IMR-90 (cell line): ENCODE results near the gene GPX6. TPM values are rescaled to one million over a fixed set of nuclear protein-coding genes. Genes with fewer than 3 reads are reported as not detected.

Source experiments
- ATAC-seq: fragments of 200-7000 bp; cut with Tn5 transposase; 2 replicates; pipeline ENCODE4 v1.9.1; 2020; ENCODE audit warnings: low read depth, mild to moderate bottlenecking, moderate library complexity
- BruUV-seq: library from RNA; stranded (reverse); fragments of 400-500 nt; replicated peaks from 2 replicates; lab custom pipeline; 2021; lab: Mats Ljungman, UMichigan
- CTCF ChIA-PET: fragments of 300-600 bp; formaldehyde crosslinking; extraction: SDS; loops from one replicate; lab custom pipeline; 2021; ENCODE audit warnings: antibody characterized with exemption; lab: Yijun Ruan, JAX
- POLR2A ChIA-PET: fragments of 300-600 bp; sonication (Branson Sonifier 250); formaldehyde crosslinking; loops from one replicate; lab custom pipeline; 2022; ENCODE audit warnings: antibody characterized with exemption; ENCODE audit not compliant: unreplicated experiment; lab: Charles Lee
- DNase-seq: peaks from one replicate; pipeline ENCODE4 v3.0.0; 2013
- H2AFZ ChIP-seq: replicated peaks from 2 replicates; pipeline ENCODE3; 2013; ENCODE audit warnings: low read length, mild to moderate bottlenecking; ENCODE audit not compliant: poor library complexity
- H2AK5ac ChIP-seq: 2 replicates; pipeline ENCODE4 v1.6.1; 2013; ENCODE audit warnings: low read depth, low read length, inconsistent platforms
- H2AK9ac ChIP-seq: replicated peaks from 2 replicates; pipeline ENCODE3; 2013; ENCODE audit warnings: mild to moderate bottlenecking, low read depth, low read length, moderate library complexity; ENCODE audit not compliant: poor library complexity
- H2BK120ac ChIP-seq: 2 replicates; pipeline ENCODE4 v1.6.1; 2013; ENCODE audit warnings: low read depth, low read length, inconsistent platforms
- H2BK15ac ChIP-seq: 3 replicates; pipeline ENCODE4 v1.6.1; 2013; ENCODE audit warnings: low read depth, low read length, inconsistent platforms
- H2BK20ac ChIP-seq: 2 replicates; pipeline ENCODE4 v1.6.1; 2013; ENCODE audit warnings: low read depth, mild to moderate bottlenecking, inconsistent platforms, low read length, moderate library complexity
- H2BK5ac ChIP-seq: 2 replicates; pipeline ENCODE4 v1.6.1; 2013; ENCODE audit warnings: mild to moderate bottlenecking, low read depth, low read length, inconsistent platforms; ENCODE audit not compliant: poor library complexity, severe bottlenecking
- H3K14ac ChIP-seq: replicated peaks from 2 replicates; pipeline ENCODE4 v1.6.1; 2013; ENCODE audit warnings: low read depth, low read length, inconsistent platforms
- H3K18ac ChIP-seq: 2 replicates; pipeline ENCODE4 v1.6.1; 2013; ENCODE audit warnings: low read depth, low read length, control low read depth
- H3K23ac ChIP-seq: 2 replicates; pipeline ENCODE4 v1.6.1; 2013; ENCODE audit warnings: low read depth, low read length, inconsistent platforms
- H3K27ac ChIP-seq: 2 replicates; pipeline ENCODE4 v1.5.1; 2013; ENCODE audit warnings: mild to moderate bottlenecking, control low read depth, low read length; ENCODE audit not compliant: insufficient read depth
- H3K27me3 ChIP-seq: 2 replicates; pipeline ENCODE4 v1.6.1; 2013; ENCODE audit warnings: low read length; ENCODE audit not compliant: control insufficient read depth, insufficient read depth
- H3K36me3 ChIP-seq: 2 replicates; pipeline ENCODE4 v1.6.1; 2013; ENCODE audit warnings: low read length, mixed read lengths; ENCODE audit not compliant: control insufficient read depth, insufficient read depth
- H3K4ac ChIP-seq: 2 replicates; pipeline ENCODE4 v1.6.1; 2013; ENCODE audit warnings: low read depth, low read length, inconsistent platforms
- H3K4me1 ChIP-seq: 2 replicates; pipeline ENCODE4 v1.6.1; 2013; ENCODE audit warnings: low read length, mixed read lengths; ENCODE audit not compliant: control insufficient read depth, insufficient read depth
- H3K4me2 ChIP-seq: 2 replicates; pipeline ENCODE4 v1.6.1; 2013; ENCODE audit warnings: low read depth, mild to moderate bottlenecking, control low read depth, low read length, moderate library complexity
- H3K4me3 ChIP-seq: 2 replicates; pipeline ENCODE4 v1.5.1; 2013; ENCODE audit warnings: low read depth, mild to moderate bottlenecking, control low read depth, low read length, moderate library complexity; ENCODE audit not compliant: insufficient read depth
- H3K56ac ChIP-seq: 2 replicates; pipeline ENCODE4 v1.6.1; 2013; ENCODE audit warnings: low read length, inconsistent platforms; ENCODE audit not compliant: insufficient read depth; ENCODE audit errors: extremely low read depth
- H3K79me1 ChIP-seq, 2 experiments: 2 replicates each; pipeline ENCODE4 v1.6.1; 2013; ENCODE audit warnings: low read length in 2 of 2, inconsistent platforms in 1 of 2, low read depth in 1 of 2
- H3K9ac ChIP-seq: 2 replicates; pipeline ENCODE4 v1.6.1; 2013; ENCODE audit warnings: low read depth, low read length, control low read depth
- H3K9me1 ChIP-seq: 2 replicates; pipeline ENCODE4 v1.6.1; 2013; ENCODE audit warnings: low read length, inconsistent platforms; ENCODE audit not compliant: insufficient read depth
- H3K9me3 ChIP-seq: 2 replicates; pipeline ENCODE4 v1.6.1; 2013; ENCODE audit warnings: low read length; ENCODE audit not compliant: control insufficient read depth, insufficient read depth
- H4K20me1 ChIP-seq: 2 replicates; pipeline ENCODE4 v1.6.1; 2013; ENCODE audit warnings: low read length, inconsistent platforms; ENCODE audit not compliant: insufficient read depth
- H4K5ac ChIP-seq: 2 replicates; pipeline ENCODE4 v1.6.1; 2013; ENCODE audit warnings: mild to moderate bottlenecking, low read depth, low read length, control low read depth
- H4K8ac ChIP-seq, 2 experiments: 2 replicates each; pipeline ENCODE4 v1.6.1; 2013; ENCODE audit warnings: low read depth in 2 of 2, low read length in 2 of 2, control low read depth in 1 of 2, inconsistent platforms in 1 of 2
- H4K91ac ChIP-seq: 2 replicates; pipeline ENCODE4 v1.6.1; 2013; ENCODE audit warnings: low read depth, low read length, inconsistent platforms; ENCODE audit not compliant: insufficient read depth
- BHLHE40 ChIP-seq: fragments of 150-350 bp; IDR thresholded peaks from 2 replicates; pipeline ENCODE4 v1.6.1; 2016; ENCODE audit warnings: mild to moderate bottlenecking, low read depth, low read length
- CEBPB ChIP-seq: IDR thresholded peaks from 2 replicates; pipeline ENCODE4 v1.6.1; 2012; ENCODE audit warnings: low read depth, low read length, improper control_type of control experiment
- CHD1 ChIP-seq: IDR thresholded peaks from 2 replicates; pipeline ENCODE4 v1.6.1; 2012; ENCODE audit warnings: low read depth, low read length, improper control_type of control experiment
- FOS ChIP-seq: fragments of 150-350 bp; IDR thresholded peaks from 2 replicates; pipeline ENCODE4 v1.6.1; 2016; ENCODE audit warnings: low read depth, low read length
- MAFK ChIP-seq: IDR thresholded peaks from 2 replicates; pipeline ENCODE4 v1.6.1; 2012; ENCODE audit warnings: low read depth, low read length, improper control_type of control experiment
- MAZ ChIP-seq: IDR thresholded peaks from 2 replicates; pipeline ENCODE4 v1.6.1; 2012; ENCODE audit warnings: low read depth, mild to moderate bottlenecking, low read length, improper control_type of control experiment, moderate library complexity, borderline replicate concordance
- MXI1 ChIP-seq: IDR thresholded peaks from 2 replicates; pipeline ENCODE4 v1.6.1; 2012; ENCODE audit warnings: low read depth, mild to moderate bottlenecking, low read length, moderate library complexity, borderline replicate concordance
- NFE2L2 ChIP-seq: fragments of 150-350 bp; IDR thresholded peaks from 2 replicates; pipeline ENCODE4 v1.6.1; 2016; ENCODE audit warnings: low read depth, mild to moderate bottlenecking, low read length
- POLR2A ChIP-seq: IDR thresholded peaks from 2 replicates; pipeline ENCODE4 v1.6.1; 2012; ENCODE audit warnings: mild to moderate bottlenecking, low read depth, low read length
- RAD21 ChIP-seq: IDR thresholded peaks from 2 replicates; pipeline ENCODE4 v1.6.1; 2012; ENCODE audit warnings: low read length, improper control_type of control experiment
- RCOR1 ChIP-seq: IDR thresholded peaks from 2 replicates; pipeline ENCODE4 v1.6.1; 2012; ENCODE audit warnings: mild to moderate bottlenecking, low read length, improper control_type of control experiment; ENCODE audit not compliant: insufficient replicate concordance
- RFX5 ChIP-seq: IDR thresholded peaks from 2 replicates; pipeline ENCODE4 v1.8.0; 2012; ENCODE audit warnings: low read depth, mild to moderate bottlenecking, low read length, moderate library complexity
- SMC3 ChIP-seq: fragments of 150-350 bp; IDR thresholded peaks from 2 replicates; pipeline ENCODE4 v1.6.1; 2016; ENCODE audit warnings: low read depth, mild to moderate bottlenecking, antibody characterized with exemption, low read length, moderate library complexity
- WGBS, 2 experiments: methylation state at CpG; one replicate each; pipeline versions ENCODE4 v1.1.5 to v1.1.7; 2013; ENCODE audit warnings: missing lambda C conversion rate in 2 of 2; ENCODE audit not compliant: insufficient read length in 1 of 2; ENCODE audit errors: extremely low coverage in 2 of 2; 5-methylcytosine and 5-hydroxymethylcytosine counted together
- dilution Hi-C: fragments of 300-500 bp; cut with HindIII; formaldehyde crosslinking; loops from one replicate; pipeline ENCODE4 v1.14.3; 2018; ENCODE audit warnings: low sequenced_read_pairs; ENCODE audit not compliant: unreplicated experiment
- in situ Hi-C: fragments of 300-500 bp; cut with MboI; formaldehyde crosslinking; loops from 3 replicates; pipeline ENCODE4 v1.14.3; 2019; ENCODE audit warnings: low sequenced_read_pairs, inconsistent platforms, mixed read lengths
- intact Hi-C: fragments of 100-400 bp; cut with micrococcal nuclease; formaldehyde crosslinking; loops from 2 replicates; pipeline ENCODE4 v1.10.0; 2022
- polyA plus RNA-seq, 3 experiments: library from polyadenylated mRNA; depleted of rRNA; stranded (reverse); fragments of >200 nt; gene quantifications; 2 replicates each; pipeline ENCODE4 v1.2.3, GENCODE V29; 2012; ENCODE audit warnings: low replicate concordance in 1 of 3
- total RNA-seq: library from RNA; depleted of rRNA; stranded (reverse); fragments of >200 nt; gene quantifications from 2 replicates; pipeline ENCODE4 v1.2.3, GENCODE V29; 2012
- TF ChIP-seq, protein P1 (sequence below): fragments of 150-350 bp; IDR thresholded peaks from 2 replicates; pipeline ENCODE4 v1.6.1; 2017; ENCODE audit warnings: mild to moderate bottlenecking, antibody characterized with exemption, low read length, low read depth
- TF ChIP-seq, protein P2 (sequence below): fragments of 150-350 bp; IDR thresholded peaks from 2 replicates; pipeline ENCODE4 v1.6.1; 2016; ENCODE audit warnings: low read depth, mild to moderate bottlenecking, low read length, moderate library complexity, borderline replicate concordance
- TF ChIP-seq, protein P3 (sequence below): conservative IDR thresholded peaks from 2 replicates; pipeline ENCODE4 v1.5.1; 2012; ENCODE audit warnings: mild to moderate bottlenecking, low read depth, low read length, improper control_type of control experiment

The GPX6 gene
- total and polyA plus RNA-seq, 2 of the 4 experiments (the other 2 are of a cell fraction): not detected

DNA sequence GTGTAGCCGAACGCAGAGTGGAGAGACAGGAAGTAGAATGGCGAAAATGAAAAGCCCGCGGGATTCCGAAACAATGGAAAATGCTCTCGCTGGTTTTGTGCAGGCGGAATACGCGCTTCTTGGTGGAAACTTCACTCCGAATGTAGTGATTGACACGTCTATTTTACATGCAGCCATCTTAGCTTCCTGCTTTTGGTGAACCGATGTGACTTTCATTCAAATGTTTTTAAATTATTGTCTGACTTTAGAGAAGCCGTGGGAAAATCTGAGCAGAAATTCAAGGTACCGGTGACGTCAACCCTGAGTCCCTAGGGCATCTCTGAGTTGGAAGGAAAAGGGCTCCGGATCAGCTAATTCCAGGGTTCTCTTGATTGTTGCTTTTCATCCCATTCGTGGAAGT lies 21.5 kb upstream of the GPX6 start:
- Histone ChIP-seq H3K4me3 (peak overlapping the region; percentile 50; the same call in 1 of the 2 replicates), H3K18ac (no peak overlapping the region), H2AK9ac (no peak overlapping the region), H3K4me1 (no peaks in the 10 kb centered on the region), H3K36me3 (no peaks in the 10 kb centered on the region), H3K9me3 (no peaks in the 10 kb centered on the region), H2AFZ (peak overlapping the region; percentile 3), H2BK15ac (no peak overlapping the region), H3K27me3 (no peaks in the 10 kb centered on the region; the same call in 1 of the 2 replicates), H4K8ac (no peak overlapping the region), H3K9me1 (no peaks in the 10 kb centered on the region), H3K4ac (no peak overlapping the region), H2BK5ac (no peak overlapping the region), H3K14ac (no peak overlapping the region), H3K4me2 (peak overlapping the region; percentile 77), H3K9ac (no peak overlapping the region), H3K56ac (no peak overlapping the region), H4K5ac (no peak overlapping the region), H3K27ac (no peak overlapping the region), H4K91ac (no peak overlapping the region), H2BK120ac (no peak overlapping the region), H2BK20ac (no peak overlapping the region), H3K23ac (no peak overlapping the region), H2AK5ac (no peak overlapping the region), H4K20me1 (no peaks in the 10 kb centered on the region), H3K79me1 (no peaks in the 10 kb centered on the region)
- intact Hi-C loops (no loop called here), in situ Hi-C loops (no loop called here), dilution Hi-C loops (no loop called here)
- ChIA-PET POLR2A (no interaction called here), CTCF (interaction anchor here (0.6 kb wide), 1 partner anchor 28 kb away, joined by 4 read pairs; no protein-coding TSS in a partner anchor)
- WGBS, 2 experiments: 13% methylated on average over 9 of the region's 18 CpGs; no CpG with 5 or more reads in 1 of the 2 experiments
- DNase-seq (peak; percentile 5), ATAC-seq (no peak)
- TF ChIP-seq, protein P1, sequence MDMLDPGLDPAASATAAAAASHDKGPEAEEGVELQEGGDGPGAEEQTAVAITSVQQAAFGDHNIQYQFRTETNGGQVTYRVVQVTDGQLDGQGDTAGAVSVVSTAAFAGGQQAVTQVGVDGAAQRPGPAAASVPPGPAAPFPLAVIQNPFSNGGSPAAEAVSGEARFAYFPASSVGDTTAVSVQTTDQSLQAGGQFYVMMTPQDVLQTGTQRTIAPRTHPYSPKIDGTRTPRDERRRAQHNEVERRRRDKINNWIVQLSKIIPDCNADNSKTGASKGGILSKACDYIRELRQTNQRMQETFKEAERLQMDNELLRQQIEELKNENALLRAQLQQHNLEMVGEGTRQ: no peak
- TF ChIP-seq NFE2L2: no peak
- no peak for TF ChIP-seq CHD1
- TF ChIP-seq MAFK: no peak
- TF ChIP-seq POLR2A: no peak
- TF ChIP-seq MXI1: no peak
- no peak for TF ChIP-seq SMC3
- TF ChIP-seq, protein P2, sequence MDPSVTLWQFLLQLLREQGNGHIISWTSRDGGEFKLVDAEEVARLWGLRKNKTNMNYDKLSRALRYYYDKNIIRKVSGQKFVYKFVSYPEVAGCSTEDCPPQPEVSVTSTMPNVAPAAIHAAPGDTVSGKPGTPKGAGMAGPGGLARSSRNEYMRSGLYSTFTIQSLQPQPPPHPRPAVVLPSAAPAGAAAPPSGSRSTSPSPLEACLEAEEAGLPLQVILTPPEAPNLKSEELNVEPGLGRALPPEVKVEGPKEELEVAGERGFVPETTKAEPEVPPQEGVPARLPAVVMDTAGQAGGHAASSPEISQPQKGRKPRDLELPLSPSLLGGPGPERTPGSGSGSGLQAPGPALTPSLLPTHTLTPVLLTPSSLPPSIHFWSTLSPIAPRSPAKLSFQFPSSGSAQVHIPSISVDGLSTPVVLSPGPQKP: no peak
- TF ChIP-seq, protein P3, sequence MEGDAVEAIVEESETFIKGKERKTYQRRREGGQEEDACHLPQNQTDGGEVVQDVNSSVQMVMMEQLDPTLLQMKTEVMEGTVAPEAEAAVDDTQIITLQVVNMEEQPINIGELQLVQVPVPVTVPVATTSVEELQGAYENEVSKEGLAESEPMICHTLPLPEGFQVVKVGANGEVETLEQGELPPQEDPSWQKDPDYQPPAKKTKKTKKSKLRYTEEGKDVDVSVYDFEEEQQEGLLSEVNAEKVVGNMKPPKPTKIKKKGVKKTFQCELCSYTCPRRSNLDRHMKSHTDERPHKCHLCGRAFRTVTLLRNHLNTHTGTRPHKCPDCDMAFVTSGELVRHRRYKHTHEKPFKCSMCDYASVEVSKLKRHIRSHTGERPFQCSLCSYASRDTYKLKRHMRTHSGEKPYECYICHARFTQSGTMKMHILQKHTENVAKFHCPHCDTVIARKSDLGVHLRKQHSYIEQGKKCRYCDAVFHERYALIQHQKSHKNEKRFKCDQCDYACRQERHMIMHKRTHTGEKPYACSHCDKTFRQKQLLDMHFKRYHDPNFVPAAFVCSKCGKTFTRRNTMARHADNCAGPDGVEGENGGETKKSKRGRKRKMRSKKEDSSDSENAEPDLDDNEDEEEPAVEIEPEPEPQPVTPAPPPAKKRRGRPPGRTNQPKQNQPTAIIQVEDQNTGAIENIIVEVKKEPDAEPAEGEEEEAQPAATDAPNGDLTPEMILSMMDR: no peak
- no peak for TF ChIP-seq RFX5
- TF ChIP-seq MAZ: no peak
- TF ChIP-seq CEBPB: no peak
- no peak for TF ChIP-seq RAD21
- no peak for TF ChIP-seq BHLHE40
- no peak for TF ChIP-seq RCOR1
- TF ChIP-seq FOS: no peak
- no TSS peak for BruUV-seq
